Naive thymus-derived CD4-positive, alpha-beta T cell (primary cell): ENCODE data around the gene CREB3L4. TPM values are rescaled to one million over a fixed set of nuclear protein-coding genes. Genes with fewer than 3 reads are reported as not detected.
A peak's percentile ranks its signal among the peaks of the same experiment; 100 is the strongest.

Experiments used
- ATAC-seq: fragments of 150-1000 bp; cut with Tn5 transposase; 2 replicates; pipeline ENCODE4 v1.10.0; 2021; ENCODE audit warnings: mild to moderate bottlenecking, moderate library complexity
- CTCF ChIA-PET: fragments of 350-600 bp; sonication (Branson Sonifier 250); formaldehyde crosslinking; loops from one replicate; lab custom pipeline; 2021; ENCODE audit warnings: antibody characterized with exemption; lab: Charles Lee
- POLR2A ChIA-PET: fragments of 350-600 bp; sonication (Branson Sonifier 250); formaldehyde crosslinking; loops from one replicate; lab custom pipeline; 2021; ENCODE audit warnings: antibody characterized with exemption, inconsistent platforms; lab: Charles Lee
- DNase-seq, 9 donors: peaks; one replicate each; pipeline versions ENCODE4 v3.0.0 to v3.0.0-alpha.2; 2020 to 2022; ENCODE audit warnings: mixed read lengths in 1 of 9
- H3K27ac ChIP-seq: one replicate; pipeline ENCODE4 v1.7.0; 2013; ENCODE audit warnings: mild to moderate bottlenecking, low read depth, low read length, moderate library complexity
- H3K27me3 ChIP-seq, 2 donors: one replicate each; pipeline ENCODE4 v1.7.0; 2013; ENCODE audit warnings: low read length in 2 of 2, mild to moderate bottlenecking in 2 of 2, moderate library complexity in 2 of 2; ENCODE audit not compliant: control insufficient read depth in 2 of 2, insufficient read depth in 2 of 2
- H3K36me3 ChIP-seq, 3 experiments: 1 replicate in 2 of 3; 2 replicates in 1 of 3; pipeline ENCODE4 v1.7.0; 2013; ENCODE audit warnings: low read length in 3 of 3, mild to moderate bottlenecking in 3 of 3, moderate library complexity in 1 of 3; ENCODE audit not compliant: insufficient read depth in 3 of 3, control insufficient read depth in 2 of 3
- H3K4me1 ChIP-seq, 2 donors: one replicate each; pipeline ENCODE4 v1.7.0; 2013; ENCODE audit warnings: low read length in 2 of 2, mild to moderate bottlenecking in 2 of 2, moderate library complexity in 1 of 2; ENCODE audit not compliant: control insufficient read depth in 2 of 2, insufficient read depth in 2 of 2
- H3K4me3 ChIP-seq: 2 replicates; pipeline ENCODE4 v1.7.0; 2013; ENCODE audit warnings: mild to moderate bottlenecking, low read length
- H3K9me3 ChIP-seq, 3 experiments: 1 replicate in 2 of 3; 2 replicates in 1 of 3; pipeline ENCODE4 v1.7.0; 2013; ENCODE audit warnings: low read length in 3 of 3; ENCODE audit not compliant: control insufficient read depth in 2 of 3
- H3K27ac Mint-ChIP-seq, 9 donors: one replicate each; pipeline ENCODE4 v1.8.0; 2020 to 2022; ENCODE audit warnings: mixed read lengths in 9 of 9, mild to moderate bottlenecking in 8 of 9, moderate library complexity in 5 of 9, inconsistent platforms in 2 of 9
- H3K27me3 Mint-ChIP-seq, 5 donors: one replicate each; pipeline ENCODE4 v1.8.0; 2021 to 2022; ENCODE audit warnings: mixed read lengths in 5 of 5, mild to moderate bottlenecking in 1 of 5
- H3K36me3 Mint-ChIP-seq, 5 donors: one replicate each; pipeline ENCODE4 v1.8.0; 2020 to 2022; ENCODE audit warnings: mixed read lengths in 5 of 5, mild to moderate bottlenecking in 3 of 5, inconsistent platforms in 1 of 5
- H3K4me1 Mint-ChIP-seq, 7 donors: one replicate each; pipeline ENCODE4 v1.8.0; 2020 to 2022; ENCODE audit warnings: mixed read lengths in 7 of 7, mild to moderate bottlenecking in 3 of 7, inconsistent platforms in 1 of 7
- H3K4me3 Mint-ChIP-seq, 10 donors: one replicate each; pipeline ENCODE4 v1.8.0; 2020 to 2022; ENCODE audit warnings: mild to moderate bottlenecking in 10 of 10, mixed read lengths in 10 of 10, moderate library complexity in 6 of 10, inconsistent platforms in 2 of 10
- H3K9me3 Mint-ChIP-seq, 11 donors: one replicate each; pipeline ENCODE4 v1.8.0; 2020 to 2022; ENCODE audit warnings: mixed read lengths in 11 of 11, mild to moderate bottlenecking in 4 of 11, inconsistent platforms in 1 of 11, moderate library complexity in 1 of 11
- intact Hi-C, 2 donors: fragments of 100-400 bp; cut with micrococcal nuclease; formaldehyde crosslinking; loops; one replicate each; pipeline ENCODE4 v1.15.1; 2023
- polyA plus RNA-seq, 2 donors: library from polyadenylated mRNA; unstranded; fragments of 300-500 nt; fragmentation: Illumina TruSeq; gene quantifications; one replicate each; pipeline ENCODE4 v1.2.3, GENCODE V29; 2021
- total RNA-seq, 6 experiments: library from RNA in 5 of 6; stranded (reverse) in 5 of 6; gene quantifications; 1 replicate in 5 of 6; 2 replicates in 1 of 6; pipeline ENCODE4 v1.2.3 and lab custom pipeline; 2021 to 2026

The CREB3L4 gene
- total and polyA plus RNA-seq, 7 experiments from 2014 or later: 4.6 to 8.4 (median 7.0) TPM

DNA sequence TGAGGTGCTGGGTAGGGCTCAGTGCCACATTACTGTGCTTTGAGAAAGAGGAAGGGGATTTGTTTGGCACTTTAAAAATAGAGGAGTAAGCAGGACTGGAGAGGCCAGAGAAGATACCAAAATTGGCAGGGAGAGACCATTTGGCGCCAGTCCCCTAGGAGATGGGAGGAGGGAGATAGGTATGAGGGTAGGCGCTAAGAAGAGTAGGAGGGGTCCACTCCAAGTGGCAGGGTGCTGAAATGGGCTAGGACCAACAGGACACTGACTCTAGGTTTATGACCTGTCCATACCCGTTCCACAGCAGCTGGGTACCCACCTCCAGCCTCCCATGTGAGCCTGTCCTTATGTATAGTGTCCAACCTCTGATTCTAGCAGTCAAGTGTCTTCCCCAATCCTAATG is 8.2 kb upstream of the CREB3L4 start:
- Histone ChIP-seq H3K27me3 (no peaks in the 10 kb centered on the region), H3K4me1 (peaks cover 35 to 43% of the 10 kb centered on the region in 2 donors), H3K4me3 (no peak overlapping the region), H3K27ac (peak overlapping the region; percentile 92), H3K36me3 (peaks cover 0 to 18% (median under 1%) of the 10 kb centered on the region in 3 experiments), H3K9me3 (no peaks in the 10 kb centered on the region)
- ChIA-PET POLR2A (interaction anchor here (0.6 to 12.8 kb wide), 7 partner anchors 9 to 231 kb away, joined by 3 to 159 read pairs (median 30); partner anchors contain the start of genes CREB3L4, DENND4B, INTS3 and JTB), CTCF (interaction anchor here (0.8 to 1.0 kb wide), 2 partner anchors 16 to 41 kb away, joined by 3 read pairs; no protein-coding TSS in a partner anchor)
- Mint-ChIP-seq H3K9me3 (no peaks in the 10 kb centered on the region), H3K4me1 (peaks cover 35 to 71% (median 68%) of the 10 kb centered on the region in 7 donors), H3K27ac (peak overlapping the region in 7 of 9 donors; percentile 44 to 95 (median 90)), H3K36me3 (peaks cover 0 to 13% (median 0%) of the 10 kb centered on the region in 5 donors), H3K27me3 (no peaks in the 10 kb centered on the region), H3K4me3 (peak overlapping the region in 3 of 10 donors; percentile 39 to 100 (median 50))
- DNase-seq: no peak
- intact Hi-C loops: loop anchor here (2.0 to 5.0 kb wide), 8 partner anchors 17 to 1898 kb away; partner anchors contain the start of genes GATAD2B (in 1 of the 2), GON4L (in 1 of the 2), HAX1 (in 1 of the 2) and ILF2 (in 1 of the 2)
- no peak for ATAC-seq

DNA sequence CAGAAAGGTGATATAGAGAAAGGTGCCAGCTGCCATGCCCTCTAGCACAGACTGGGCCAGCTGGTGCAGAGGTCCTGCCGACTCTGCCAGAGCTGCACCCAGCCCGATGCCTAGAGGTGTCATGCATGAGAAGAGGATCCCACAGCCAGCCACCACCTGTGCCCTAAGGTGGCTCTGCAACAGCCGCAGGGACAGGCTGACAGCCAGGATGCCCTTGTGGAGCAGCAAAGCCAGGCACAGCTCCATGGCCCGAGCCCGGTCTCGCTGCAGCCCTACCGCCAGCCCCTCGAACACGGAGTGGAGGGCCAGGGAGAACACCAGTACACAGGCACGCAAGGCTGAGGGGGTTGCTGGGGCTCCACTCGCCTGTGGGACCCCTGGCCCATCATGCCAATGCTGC is 7.5 kb upstream of the CREB3L4 start:
- ChIA-PET CTCF (no interaction called here), POLR2A (interaction anchor here (0.7 to 12.8 kb wide), 5 partner anchors 8 to 33 kb away, joined by 3 to 159 read pairs (median 30); partner anchors contain the start of genes CREB3L4, DENND4B and RPS27)
- intact Hi-C loops: loop anchor here (10.0 kb wide), 2 partner anchors 425 to 995 kb away; partner anchors contain the start of genes PBXIP1 (in 1 of the 2) and S100A6 (in 1 of the 2)
- ATAC-seq: no peak
- Histone ChIP-seq H3K4me1 (peaks cover 31 to 39% of the 10 kb centered on the region in 2 donors), H3K36me3 (peaks cover 0 to 13% (median 0%) of the 10 kb centered on the region in 3 experiments), H3K27ac (no peak overlapping the region), H3K27me3 (no peaks in the 10 kb centered on the region), H3K9me3 (no peaks in the 10 kb centered on the region), H3K4me3 (no peak overlapping the region)
- no peak for DNase-seq
- Mint-ChIP-seq H3K9me3 (no peaks in the 10 kb centered on the region), H3K36me3 (peaks cover 0 to 13% (median 0%) of the 10 kb centered on the region in 5 donors), H3K4me1 (peaks cover 36 to 70% (median 62%) of the 10 kb centered on the region in 7 donors), H3K4me3 (peak overlapping the region in 1 of 10 donors; percentile 41), H3K27ac (peak overlapping the region in 7 of 9 donors; percentile 7 to 97 (median 90)), H3K27me3 (no peaks in the 10 kb centered on the region)

DNA sequence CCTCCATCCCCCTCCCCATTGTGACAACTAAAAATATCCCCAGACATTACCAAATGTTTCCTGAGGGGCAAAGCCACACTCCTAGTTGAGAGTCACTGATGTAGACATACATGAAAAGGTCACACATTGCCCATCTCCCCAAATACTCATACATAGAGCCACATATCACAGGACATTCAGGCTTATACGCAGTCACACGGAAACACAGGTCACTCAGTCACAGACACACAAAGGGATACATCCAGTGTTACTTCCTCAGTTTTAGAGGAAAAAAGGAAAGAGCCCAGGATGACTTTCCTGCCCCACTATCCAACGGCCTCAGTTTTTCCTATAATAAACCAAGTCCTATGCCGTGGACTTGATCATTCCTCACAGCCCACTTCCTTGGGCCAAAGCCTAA is 6.3 kb upstream of the CREB3L4 start:
- DNase-seq (no peak), ATAC-seq (no peak)
- Mint-ChIP-seq H3K9me3 (no peaks in the 10 kb centered on the region), H3K4me1 (peaks cover 36 to 69% (median 63%) of the 10 kb centered on the region in 7 donors), H3K4me3 (peak overlapping the region; percentile 28 to 94 (median 88)), H3K27ac (peak overlapping the region in 8 of 9 donors; percentile 1 to 97 (median 84)), H3K36me3 (peaks cover 0 to 17% (median 0%) of the 10 kb centered on the region in 5 donors), H3K27me3 (no peaks in the 10 kb centered on the region)
- intact Hi-C loops: loop anchor here (10.0 kb wide), 2 partner anchors 427 to 993 kb away; partner anchors contain the start of genes PBXIP1 (in 1 of the 2) and S100A6 (in 1 of the 2)
- CTCF ChIA-PET: interaction anchor here (0.9 kb wide), 1 partner anchor 26 kb away, joined by 4 read pairs; no protein-coding TSS in a partner anchor
- peaks cover 0 to 13% (median 0%) of the 10 kb centered on the region in 3 experiments for H3K36me3 ChIP-seq
- H3K27ac ChIP-seq: no peak overlapping the region
- no peaks in the 10 kb centered on the region for H3K9me3 ChIP-seq
- H3K4me1 ChIP-seq: peaks cover 30 to 35% of the 10 kb centered on the region in 2 donors
- POLR2A ChIA-PET: interaction anchor here (0.6 to 12.8 kb wide), 4 partner anchors 11 to 18 kb away, joined by 3 to 159 read pairs (median 22); partner anchors contain the start of genes DENND4B and JTB
- H3K4me3 ChIP-seq: no peak overlapping the region
- no peaks in the 10 kb centered on the region for H3K27me3 ChIP-seq

- H3K4me3 Mint-ChIP-seq: peak overlapping the region; percentile 87 to 96 (median 91)
- CTCF ChIA-PET: interaction anchor here (0.9 to 1.3 kb wide), 5 partner anchors 17 to 165 kb away, joined by 3 to 5 read pairs (median 4); no protein-coding TSS in a partner anchor
- Histone ChIP-seq H3K9me3 (no peaks in the 10 kb centered on the region), H3K4me1 (peaks cover 30 to 33% of the 10 kb centered on the region in 2 donors), H3K27me3 (no peaks in the 10 kb centered on the region), H3K36me3 (peaks cover 0 to 15% (median 0%) of the 10 kb centered on the region in 3 experiments), H3K4me3 (peak overlapping the region; percentile 91), H3K27ac (peak overlapping the region; percentile 84)
- DNase-seq (no peak), ATAC-seq (no peak)
- POLR2A ChIA-PET: interaction anchor here (0.5 to 12.8 kb wide), 15 partner anchors 9 to 1835 kb away, joined by 3 to 159 read pairs (median 6); partner anchors contain the start of genes DENND4B, GATAD2B, JTB and RAB13
- H3K27me3 Mint-ChIP-seq: no peaks in the 10 kb centered on the region
- peaks cover 34 to 68% (median 61%) of the 10 kb centered on the region in 7 donors for H3K4me1 Mint-ChIP-seq
- peak overlapping the region; percentile 88 to 98 (median 93) for H3K27ac Mint-ChIP-seq
- intact Hi-C loops: loop anchor here (1.0 to 10.0 kb wide), 7 partner anchors 15 to 992 kb away; partner anchors contain the start of genes RPS27 (in 2 of the 2), JTB (in 1 of the 2), PBXIP1 (in 1 of the 2) and S100A6 (in 1 of the 2)
- no peaks in the 10 kb centered on the region for H3K9me3 Mint-ChIP-seq
- peaks cover 0 to 14% (median 0%) of the 10 kb centered on the region in 5 donors for H3K36me3 Mint-ChIP-seq
Measured at GRCh38 chr1:153962088-153963029, 5.3 kb upstream of the CREB3L4 start.

GRCh38 chr1:153963030-153963849 is 4.5 kb upstream of the CREB3L4 start, which contains the start of gene SLC39A1:
Gene SLC39A1, minus strand, starts transcription at chr1:153963537. Its CDS starts 822 bp downstream, at chr1:153962715.
- H3K27me3 Mint-ChIP-seq: no peaks in the 10 kb centered on the region
- peaks cover 0 to 14% (median 0%) of the 10 kb centered on the region in 5 donors for H3K36me3 Mint-ChIP-seq
- DNase-seq: peak; percentile 82 to 96 (median 86)
- H3K4me1 Mint-ChIP-seq: peaks cover 39 to 72% (median 67%) of the 10 kb centered on the region in 7 donors
- peak; percentile 67 for ATAC-seq
- Histone ChIP-seq H3K9me3 (no peaks in the 10 kb centered on the region), H3K4me3 (peak within 1 kb of the TSS; percentile 91), H3K27me3 (no peaks in the 10 kb centered on the region), H3K36me3 (peaks cover 0 to 10% (median 0%) of the 10 kb centered on the region in 3 experiments), H3K27ac (peak within 1 kb of the TSS; percentile 84), H3K4me1 (peaks cover 32 to 36% of the 10 kb centered on the region in 2 donors)
- POLR2A ChIA-PET: interaction anchor here (0.5 to 12.8 kb wide), 17 partner anchors 9 to 1834 kb away, joined by 3 to 159 read pairs (median 4); partner anchors contain the start of genes DENND4B, GATAD2B, JTB and RAB13
- intact Hi-C loops: loop anchor here (1.0 to 10.0 kb wide), 7 partner anchors 14 to 992 kb away; partner anchors contain the start of genes RPS27 (in 2 of the 2), JTB (in 1 of the 2), PBXIP1 (in 1 of the 2) and S100A6 (in 1 of the 2)
- peak within 1 kb of the TSS; percentile 88 to 98 (median 93) for H3K27ac Mint-ChIP-seq
- H3K9me3 Mint-ChIP-seq: no peaks in the 10 kb centered on the region
- CTCF ChIA-PET: interaction anchor here (1.0 to 1.3 kb wide), 4 partner anchors 18 to 166 kb away, joined by 3 to 5 read pairs (median 4); no protein-coding TSS in a partner anchor
- peak within 1 kb of the TSS; percentile 87 to 96 (median 91) for H3K4me3 Mint-ChIP-seq
